Ishikawa (cell line): ENCODE results near the gene CDCA8.

Experiments
- CEBPB ChIP-seq: IDR thresholded peaks from 2 replicates; pipeline ENCODE4 v1.6.1; 2012
- CREB1 ChIP-seq: IDR thresholded peaks from 2 replicates; pipeline ENCODE4 v1.6.1; 2012; ENCODE audit warnings: low read depth
- EGR1 ChIP-seq: IDR thresholded peaks from 2 replicates; pipeline ENCODE4 v1.6.1; 2012
- EP300 ChIP-seq: IDR thresholded peaks from 2 replicates; pipeline ENCODE4 v1.6.1; 2012; ENCODE audit warnings: borderline replicate concordance
- FOXM1 ChIP-seq: IDR thresholded peaks from 2 replicates; pipeline ENCODE4 v1.6.1; 2012; ENCODE audit warnings: low read depth, borderline replicate concordance
- NFIC ChIP-seq: IDR thresholded peaks from 2 replicates; pipeline ENCODE4 v1.6.1; 2012
- RAD21 ChIP-seq: IDR thresholded peaks from 2 replicates; pipeline ENCODE4 v1.6.1; 2012; ENCODE audit warnings: low read depth
- TAF1 ChIP-seq: IDR thresholded peaks from 2 replicates; pipeline ENCODE4 v1.6.1; 2012; ENCODE audit warnings: low read depth, mild to moderate bottlenecking
- TCF12 ChIP-seq: IDR thresholded peaks from 2 replicates; pipeline ENCODE4 v1.6.1; 2012; ENCODE audit warnings: low read depth
- TEAD4 ChIP-seq: IDR thresholded peaks from 2 replicates; pipeline ENCODE4 v1.6.1; 2012
- YY1 ChIP-seq: IDR thresholded peaks from 2 replicates; pipeline ENCODE4 v1.6.1; 2012; ENCODE audit warnings: low read depth
- ZBTB7A ChIP-seq: IDR thresholded peaks from 2 replicates; pipeline ENCODE4 v1.6.1; 2012; ENCODE audit warnings: low read depth
- TF ChIP-seq, protein P1 (sequence below): IDR thresholded peaks from 2 replicates; pipeline ENCODE4 v1.6.1; 2012
- TF ChIP-seq, protein P2 (sequence below): IDR thresholded peaks from 2 replicates; pipeline ENCODE4 v1.6.1; 2012; ENCODE audit warnings: low read depth, mild to moderate bottlenecking
- TF ChIP-seq, protein P3 (sequence below): IDR thresholded peaks from 2 replicates; pipeline ENCODE4 v1.6.1; 2012

Gene CDCA8

DNA sequence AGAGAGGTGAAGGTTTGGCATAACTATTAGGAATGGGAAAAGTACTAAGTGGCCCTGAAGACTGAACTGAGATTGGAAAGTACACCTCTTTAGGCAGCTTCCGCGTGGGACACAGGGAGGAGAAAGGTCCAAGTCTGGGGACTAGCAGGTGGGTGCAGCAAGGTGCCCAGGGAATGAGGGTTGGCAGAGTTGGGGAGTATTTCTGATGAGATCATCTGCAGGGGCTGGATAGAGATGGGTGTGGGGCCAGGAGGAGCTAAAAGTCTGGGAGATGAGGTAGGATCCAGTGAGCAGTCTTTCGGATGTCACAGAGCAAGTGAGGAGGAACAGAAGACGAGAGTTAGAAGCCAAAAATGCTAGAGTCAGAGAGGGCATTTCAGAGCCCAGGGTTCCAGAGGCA, 36.1 kb downstream of the CDCA8 start:
- no peak for TF ChIP-seq NFIC
- no peak for TF ChIP-seq ZBTB7A
- no peak for TF ChIP-seq CEBPB
- TF ChIP-seq TEAD4, result no peak
- TF ChIP-seq TCF12, result no peak
- no peak for TF ChIP-seq CREB1
- TF ChIP-seq, protein P1, sequence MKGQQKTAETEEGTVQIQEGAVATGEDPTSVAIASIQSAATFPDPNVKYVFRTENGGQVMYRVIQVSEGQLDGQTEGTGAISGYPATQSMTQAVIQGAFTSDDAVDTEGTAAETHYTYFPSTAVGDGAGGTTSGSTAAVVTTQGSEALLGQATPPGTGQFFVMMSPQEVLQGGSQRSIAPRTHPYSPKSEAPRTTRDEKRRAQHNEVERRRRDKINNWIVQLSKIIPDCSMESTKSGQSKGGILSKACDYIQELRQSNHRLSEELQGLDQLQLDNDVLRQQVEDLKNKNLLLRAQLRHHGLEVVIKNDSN, result no peak
- no peak for TF ChIP-seq RAD21
- TF ChIP-seq EGR1, result no peak
- TF ChIP-seq, protein P2, sequence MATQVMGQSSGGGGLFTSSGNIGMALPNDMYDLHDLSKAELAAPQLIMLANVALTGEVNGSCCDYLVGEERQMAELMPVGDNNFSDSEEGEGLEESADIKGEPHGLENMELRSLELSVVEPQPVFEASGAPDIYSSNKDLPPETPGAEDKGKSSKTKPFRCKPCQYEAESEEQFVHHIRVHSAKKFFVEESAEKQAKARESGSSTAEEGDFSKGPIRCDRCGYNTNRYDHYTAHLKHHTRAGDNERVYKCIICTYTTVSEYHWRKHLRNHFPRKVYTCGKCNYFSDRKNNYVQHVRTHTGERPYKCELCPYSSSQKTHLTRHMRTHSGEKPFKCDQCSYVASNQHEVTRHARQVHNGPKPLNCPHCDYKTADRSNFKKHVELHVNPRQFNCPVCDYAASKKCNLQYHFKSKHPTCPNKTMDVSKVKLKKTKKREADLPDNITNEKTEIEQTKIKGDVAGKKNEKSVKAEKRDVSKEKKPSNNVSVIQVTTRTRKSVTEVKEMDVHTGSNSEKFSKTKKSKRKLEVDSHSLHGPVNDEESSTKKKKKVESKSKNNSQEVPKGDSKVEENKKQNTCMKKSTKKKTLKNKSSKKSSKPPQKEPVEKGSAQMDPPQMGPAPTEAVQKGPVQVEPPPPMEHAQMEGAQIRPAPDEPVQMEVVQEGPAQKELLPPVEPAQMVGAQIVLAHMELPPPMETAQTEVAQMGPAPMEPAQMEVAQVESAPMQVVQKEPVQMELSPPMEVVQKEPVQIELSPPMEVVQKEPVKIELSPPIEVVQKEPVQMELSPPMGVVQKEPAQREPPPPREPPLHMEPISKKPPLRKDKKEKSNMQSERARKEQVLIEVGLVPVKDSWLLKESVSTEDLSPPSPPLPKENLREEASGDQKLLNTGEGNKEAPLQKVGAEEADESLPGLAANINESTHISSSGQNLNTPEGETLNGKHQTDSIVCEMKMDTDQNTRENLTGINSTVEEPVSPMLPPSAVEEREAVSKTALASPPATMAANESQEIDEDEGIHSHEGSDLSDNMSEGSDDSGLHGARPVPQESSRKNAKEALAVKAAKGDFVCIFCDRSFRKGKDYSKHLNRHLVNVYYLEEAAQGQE, result no peak
- TF ChIP-seq TAF1, result no peak
- TF ChIP-seq YY1, result no peak
- TF ChIP-seq, protein P3, sequence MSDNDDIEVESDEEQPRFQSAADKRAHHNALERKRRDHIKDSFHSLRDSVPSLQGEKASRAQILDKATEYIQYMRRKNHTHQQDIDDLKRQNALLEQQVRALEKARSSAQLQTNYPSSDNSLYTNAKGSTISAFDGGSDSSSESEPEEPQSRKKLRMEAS, result no peak
- no peak for TF ChIP-seq FOXM1
- TF ChIP-seq EP300, result no peak

DNA sequence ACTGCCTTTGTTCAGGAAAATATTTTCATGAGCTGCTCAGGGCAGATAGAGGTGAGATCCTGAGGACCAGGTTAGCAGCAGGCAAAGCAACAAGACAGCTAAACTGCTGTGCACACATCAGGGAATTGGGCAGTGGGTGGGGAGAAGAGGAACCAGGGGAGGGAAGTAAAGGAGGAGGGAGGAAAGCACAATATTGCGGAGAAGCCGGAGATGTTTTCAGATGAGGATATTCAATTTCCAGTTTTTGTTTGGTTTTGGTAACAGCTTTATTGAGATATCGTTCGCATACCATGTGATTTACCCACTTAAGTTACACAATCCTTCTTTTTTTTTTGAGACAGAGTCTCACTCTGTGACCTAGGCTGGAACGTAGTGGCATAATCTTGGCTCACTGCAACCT, 38.1 kb downstream of the CDCA8 start:
- TF ChIP-seq, protein P2, result no peak
- TF ChIP-seq YY1, result no peak
- no peak for TF ChIP-seq FOXM1
- TF ChIP-seq TEAD4, result no peak
- TF ChIP-seq NFIC, result no peak
- no peak for TF ChIP-seq RAD21
- TF ChIP-seq TAF1, result no peak
- TF ChIP-seq EP300, result no peak
- TF ChIP-seq, protein P3, result no peak
- TF ChIP-seq ZBTB7A, result no peak
- no peak for TF ChIP-seq EGR1
- no peak for TF ChIP-seq TCF12
- TF ChIP-seq CREB1, result no peak

DNA sequence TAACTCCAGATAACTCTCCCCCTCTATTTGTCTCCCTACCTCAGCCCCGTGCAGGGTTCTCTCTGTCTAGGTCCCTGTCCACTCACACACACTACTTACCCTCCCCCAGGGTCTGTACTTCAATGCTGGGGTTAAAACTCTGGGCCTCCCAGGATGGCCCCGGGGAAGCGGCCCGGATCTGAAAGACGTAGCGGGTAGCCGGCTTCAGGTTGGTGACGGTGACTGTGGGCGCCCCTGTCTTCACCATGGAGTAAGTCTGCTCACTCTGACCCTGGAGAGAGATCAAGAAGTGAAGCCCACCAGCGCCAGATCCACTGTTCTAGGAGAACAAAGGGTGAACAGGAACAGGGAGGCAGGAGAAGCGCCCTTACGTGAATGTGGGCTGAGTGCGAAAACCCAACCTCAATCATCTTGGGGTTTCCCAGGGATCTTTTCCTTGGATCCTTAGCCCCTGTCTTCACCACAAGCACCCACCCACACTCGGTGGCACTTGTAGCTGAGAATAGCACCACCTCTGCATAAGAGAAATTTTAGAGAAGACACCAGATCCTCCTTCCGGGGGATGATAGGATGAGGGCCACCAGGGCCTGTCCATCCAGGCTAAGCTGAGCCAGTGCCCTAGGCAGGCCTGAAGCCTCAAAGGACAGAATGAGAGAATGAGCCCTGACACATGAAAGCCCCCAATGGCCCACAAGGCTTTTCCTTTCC, 39.1 kb downstream of the CDCA8 start:
- TF ChIP-seq CEBPB (no peak), EP300 (no peak), EGR1 (no peak), NFIC (no peak), ZBTB7A (no peak), TCF12 (no peak), RAD21 (no peak), YY1 (no peak), FOXM1 (no peak), TAF1 (no peak), CREB1 (no peak), TEAD4 (no peak)
- TF ChIP-seq, protein P1, result no peak
- TF ChIP-seq, protein P2, result no peak
- TF ChIP-seq, protein P3, result no peak
